SH-SY5Y (cell line): ENCODE measurements around the gene GUCA2A.

Experiments
- GATA2 ChIP-seq: IDR thresholded peaks from 2 replicates; pipeline ENCODE4 v1.6.1; 2011; ENCODE audit warnings: mild to moderate bottlenecking, low read depth, low read length
- GATA3 ChIP-seq: IDR thresholded peaks from 2 replicates; pipeline ENCODE4 v1.6.1; 2011; ENCODE audit warnings: low read depth, mild to moderate bottlenecking, low read length, moderate library complexity

DNA sequence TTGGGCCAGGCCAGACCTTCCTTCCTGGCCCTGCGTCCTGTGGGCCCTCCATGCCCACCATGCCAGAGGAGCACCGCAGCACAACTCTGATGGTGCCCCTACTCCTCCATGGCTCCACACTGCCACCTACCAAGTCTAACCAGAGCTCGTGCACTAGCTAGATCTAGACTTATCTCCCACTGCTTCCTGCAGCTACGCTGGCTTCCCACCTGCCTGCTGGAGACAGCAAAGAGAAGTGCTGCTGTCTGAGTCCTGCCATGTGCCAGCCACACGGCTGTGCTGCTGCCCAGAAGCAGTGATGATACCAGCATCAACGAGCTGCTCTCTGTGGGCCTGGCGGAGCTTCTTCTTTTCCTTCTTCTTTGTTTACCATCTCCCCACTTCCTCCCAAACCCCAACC is 6.9 kb downstream of the GUCA2A start:
- TF ChIP-seq GATA3 (no peak), GATA2 (no peak)
